ENCODE data around the gene ASPN. TPM values are rescaled to one million over a fixed set of nuclear protein-coding genes. Genes with fewer than 3 reads are reported as not detected.

Gene ASPN
- total and polyA plus RNA-seq, 9 of the 15 experiments (the other 6 are each of a cell fraction or from before 2014, with no cell fraction given), result 0.03 to 0.07 TPM; not detected in 7

DNA sequence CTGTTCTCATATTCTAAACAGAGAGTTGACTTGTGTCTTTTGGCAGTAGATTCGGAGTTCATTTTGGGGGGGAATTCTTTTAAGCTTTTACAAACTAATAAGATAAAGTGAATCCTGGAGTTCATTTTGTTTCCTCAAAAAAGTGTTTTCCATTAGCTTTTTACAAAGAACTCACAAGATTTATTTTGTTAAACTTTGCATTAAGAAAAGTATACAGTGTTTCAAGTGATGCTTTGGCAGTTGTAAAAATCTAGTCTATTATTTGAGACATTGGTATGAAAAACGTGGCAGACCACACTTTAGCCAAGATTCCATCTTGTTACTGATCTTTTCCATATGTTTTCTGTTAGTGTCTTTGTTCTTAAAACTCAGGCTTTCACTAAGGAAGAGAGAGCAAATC lies 56.8 kb downstream of the ASPN start:
- H3K27me3 ChIP-seq (ENCODE audit: control insufficient read depth in 2 of 2, insufficient read depth in 2 of 2, low read length in 2 of 2), result no peaks in the 10 kb centered on the region
- H2AFZ ChIP-seq (ENCODE audit: low read depth, low read length), result no peak overlapping the region
- no peaks in the 10 kb centered on the region for H3K36me3 ChIP-seq (ENCODE audit: control insufficient read depth, insufficient read depth, low read length)
- H4K20me1 ChIP-seq (replicated peaks; ENCODE audit: control insufficient read depth, insufficient read depth, low read length), result no peaks in the 10 kb centered on the region
- H3K4me1 ChIP-seq (replicated peaks in 1 of 2; ENCODE audit: control insufficient read depth in 2 of 2, insufficient read depth in 2 of 2, low read length in 2 of 2), result no peaks in the 10 kb centered on the region
- intact Hi-C loops (cut with micrococcal nuclease), result no loop called here
- no peak for TF ChIP-seq RBM39 (optimal IDR thresholded peaks at IDR 0.05; ENCODE audit: low read depth, low read length)
- TF ChIP-seq, protein P1, sequence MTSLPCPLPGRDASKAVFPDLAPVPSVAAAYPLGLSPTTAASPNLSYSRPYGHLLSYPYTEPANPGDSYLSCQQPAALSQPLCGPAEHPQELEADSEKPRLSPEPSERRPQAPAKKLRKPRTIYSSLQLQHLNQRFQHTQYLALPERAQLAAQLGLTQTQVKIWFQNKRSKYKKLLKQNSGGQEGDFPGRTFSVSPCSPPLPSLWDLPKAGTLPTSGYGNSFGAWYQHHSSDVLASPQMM (CRISPR knock-in tag; IDR thresholded peaks at IDR 0.05), result no peak
- no peak for TF ChIP-seq NCOA6 (IDR thresholded peaks at IDR 0.05)
- no peak for TF ChIP-seq HOMEZ (CRISPR knock-in tag; IDR thresholded peaks at IDR 0.05)
- no peak for TF ChIP-seq RBFOX2 (IDR thresholded peaks at IDR 0.05; ENCODE audit: low read depth, low read length)
- TF ChIP-seq, protein P2, sequence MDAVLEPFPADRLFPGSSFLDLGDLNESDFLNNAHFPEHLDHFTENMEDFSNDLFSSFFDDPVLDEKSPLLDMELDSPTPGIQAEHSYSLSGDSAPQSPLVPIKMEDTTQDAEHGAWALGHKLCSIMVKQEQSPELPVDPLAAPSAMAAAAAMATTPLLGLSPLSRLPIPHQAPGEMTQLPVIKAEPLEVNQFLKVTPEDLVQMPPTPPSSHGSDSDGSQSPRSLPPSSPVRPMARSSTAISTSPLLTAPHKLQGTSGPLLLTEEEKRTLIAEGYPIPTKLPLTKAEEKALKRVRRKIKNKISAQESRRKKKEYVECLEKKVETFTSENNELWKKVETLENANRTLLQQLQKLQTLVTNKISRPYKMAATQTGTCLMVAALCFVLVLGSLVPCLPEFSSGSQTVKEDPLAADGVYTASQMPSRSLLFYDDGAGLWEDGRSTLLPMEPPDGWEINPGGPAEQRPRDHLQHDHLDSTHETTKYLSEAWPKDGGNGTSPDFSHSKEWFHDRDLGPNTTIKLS (IDR thresholded peaks at IDR 0.05; ENCODE audit: borderline replicate concordance, low read depth), result no peak
- TF ChIP-seq, protein P3, sequence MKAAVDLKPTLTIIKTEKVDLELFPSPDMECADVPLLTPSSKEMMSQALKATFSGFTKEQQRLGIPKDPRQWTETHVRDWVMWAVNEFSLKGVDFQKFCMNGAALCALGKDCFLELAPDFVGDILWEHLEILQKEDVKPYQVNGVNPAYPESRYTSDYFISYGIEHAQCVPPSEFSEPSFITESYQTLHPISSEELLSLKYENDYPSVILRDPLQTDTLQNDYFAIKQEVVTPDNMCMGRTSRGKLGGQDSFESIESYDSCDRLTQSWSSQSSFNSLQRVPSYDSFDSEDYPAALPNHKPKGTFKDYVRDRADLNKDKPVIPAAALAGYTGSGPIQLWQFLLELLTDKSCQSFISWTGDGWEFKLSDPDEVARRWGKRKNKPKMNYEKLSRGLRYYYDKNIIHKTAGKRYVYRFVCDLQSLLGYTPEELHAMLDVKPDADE (conservative IDR thresholded peaks at IDR 0.05; ENCODE audit: control insufficient read depth, low read depth, low read length), result no peak
- no peak for TF ChIP-seq THRB (CRISPR knock-in tag; conservative IDR thresholded peaks at IDR 0.05)
- TF ChIP-seq TAF1 (IDR thresholded peaks at IDR 0.05; ENCODE audit: control insufficient read depth, extremely low read depth, insufficient read depth, low read length, severe bottlenecking), result no peak
- TF ChIP-seq HLTF (IDR thresholded peaks at IDR 0.05), result no peak
- no peak for TF ChIP-seq SRSF3 (IDR thresholded peaks at IDR 0.05; ENCODE audit: insufficient read depth, low read length)
- no peak for TF ChIP-seq TEAD2 (tag; IDR thresholded peaks at IDR 0.05)
- no peak for TF ChIP-seq IRF2 (CRISPR knock-in tag; IDR thresholded peaks at IDR 0.05)
- no peak for TF ChIP-seq PHF8 (IDR thresholded peaks at IDR 0.05; ENCODE audit: borderline replicate concordance, low read length)
- TF ChIP-seq GABPB2 (CRISPR knock-in tag; conservative IDR thresholded peaks at IDR 0.05), result no peak
- TF ChIP-seq ZBTB7A (IDR thresholded peaks at IDR 0.05; ENCODE audit: borderline replicate concordance, control insufficient read depth, low read depth, low read length), result no peak
- no peak for TF ChIP-seq ZNF384 (IDR thresholded peaks at IDR 0.05; ENCODE audit: low read depth, low read length)
- no peak for TF ChIP-seq MEF2D (tag; conservative IDR thresholded peaks at IDR 0.05; ENCODE audit: low read depth)
- H3K9me3 ChIP-seq (replicated peaks; ENCODE audit: control insufficient read depth, insufficient read depth, low read depth, low read length), result no peaks in the 10 kb centered on the region
- H3K79me2 ChIP-seq (ENCODE audit: control insufficient read depth, insufficient read depth, low read length), result no peaks in the 10 kb centered on the region
- H3K9me1 ChIP-seq (ENCODE audit: control insufficient read depth, insufficient read depth, low read length), result no peaks in the 10 kb centered on the region
- in situ Hi-C loops (cut with MboI), result no loop called here
- no peak overlapping the region for H3K27ac ChIP-seq (ENCODE audit: extremely low read depth, low read depth, low read length)
- WGBS (ENCODE audit: insufficient coverage, low coverage, missing lambda C conversion rate), result 36% methylated on average over 2 of the region's 2 CpGs
- no TSS peak for BruUV-seq (replicated peaks)
- no peak overlapping the region for H3K9ac ChIP-seq (ENCODE audit: insufficient read depth in 1 of 2, low read depth in 2 of 2, low read length in 2 of 2)
- no peak for FAIRE-seq
- ChIA-PET CTCF (ENCODE audit: low intra/inter-chr PET ratio) (no interaction called here), POLR2A (no interaction called here)
- no peak overlapping the region for H3K4me2 ChIP-seq (ENCODE audit: insufficient read depth, low read length)
- no peak for DNase-seq (ENCODE audit: extremely low read depth in 1 of 4, low spot score in 3 of 4)
- no peak for ATAC-seq
- H3K4me3 ChIP-seq, result no peak overlapping the region

Data from K562 (cell line).